Measurements from ENCODE around the gene EMSY. TPM values are rescaled to one million over a fixed set of nuclear protein-coding genes. Genes with fewer than 3 reads are reported as not detected.

Gene EMSY
- total and polyA plus RNA-seq, 3 experiments from 2014 or later: 24.5 to 28.8 (median 28.2) TPM

- Histone ChIP-seq H3K4me3 (ENCODE audit: low read length) (no peak overlapping the region), H3K36me3 (ENCODE audit: insufficient read depth, low read length) (no peaks in the 10 kb centered on the region), H3K27me3 (ENCODE audit: insufficient read depth, low read length, poor library complexity, severe bottlenecking) (no peaks in the 10 kb centered on the region), H3K4me1 (ENCODE audit: insufficient read depth, low read length) (no peaks in the 10 kb centered on the region), H3K9me3 (ENCODE audit: low read length) (no peaks in the 10 kb centered on the region), H3K27ac (ENCODE audit: low read depth, low read length) (no peak overlapping the region)
- ChIA-PET POLR2A (no interaction called here), CTCF (interaction anchor here (1.2 kb wide), 1 partner anchor 8 kb away, joined by 3 read pairs; no protein-coding TSS in a partner anchor)
- DNase-seq: peak in 1 of 5 donors; percentile 8
- Mint-ChIP-seq H3K9me3 (no peaks in the 10 kb centered on the region), H3K27ac (no peak overlapping the region), H3K4me3 (no peak overlapping the region), H3K4me1 (peaks cover 0 to 2% (median 1%) of the 10 kb centered on the region in 3 donors), H3K36me3 (no peaks in the 10 kb centered on the region), H3K27me3 (peaks cover 0 to 1% of the 10 kb centered on the region in 2 donors)
Measured at GRCh38 chr11:76600124-76600655, 155.4 kb downstream of the EMSY start.

- H3K27ac Mint-ChIP-seq: no peak overlapping the region
- ChIA-PET CTCF (no interaction called here), POLR2A (no interaction called here)
- H3K4me3 Mint-ChIP-seq: no peak overlapping the region
- Histone ChIP-seq H3K4me1 (ENCODE audit: insufficient read depth, low read length) (no peaks in the 10 kb centered on the region), H3K9me3 (ENCODE audit: low read length) (no peaks in the 10 kb centered on the region), H3K4me3 (ENCODE audit: low read length) (no peak overlapping the region), H3K36me3 (ENCODE audit: insufficient read depth, low read length) (no peaks in the 10 kb centered on the region), H3K27ac (ENCODE audit: low read depth, low read length) (no peak overlapping the region), H3K27me3 (ENCODE audit: insufficient read depth, low read length, poor library complexity, severe bottlenecking) (no peaks in the 10 kb centered on the region)
- H3K36me3 Mint-ChIP-seq: no peaks in the 10 kb centered on the region
- H3K9me3 Mint-ChIP-seq: no peaks in the 10 kb centered on the region
- DNase-seq: peak in 1 of 5 donors; percentile 39
- no peaks in the 10 kb centered on the region for H3K4me1 Mint-ChIP-seq
- H3K27me3 Mint-ChIP-seq: peaks cover 0 to 1% of the 10 kb centered on the region in 2 donors
Measured at GRCh38 chr11:76601272-76601671, 156.5 kb downstream of the EMSY start.

- Mint-ChIP-seq H3K4me3 (no peak overlapping the region), H3K27me3 (peaks cover 0 to 1% of the 10 kb centered on the region in 2 donors), H3K36me3 (no peaks in the 10 kb centered on the region), H3K4me1 (no peaks in the 10 kb centered on the region), H3K27ac (no peak overlapping the region), H3K9me3 (no peaks in the 10 kb centered on the region)
- no peaks in the 10 kb centered on the region for H3K36me3 ChIP-seq (ENCODE audit: insufficient read depth, low read length)
- DNase-seq: no peak
- POLR2A ChIA-PET: no interaction called here
- H3K9me3 ChIP-seq (ENCODE audit: low read length): no peaks in the 10 kb centered on the region
- H3K4me1 ChIP-seq (ENCODE audit: insufficient read depth, low read length): no peaks in the 10 kb centered on the region
- CTCF ChIA-PET: no interaction called here
- no peak overlapping the region for H3K27ac ChIP-seq (ENCODE audit: low read depth, low read length)
- no peak overlapping the region for H3K4me3 ChIP-seq (ENCODE audit: low read length)
- H3K27me3 ChIP-seq (ENCODE audit: insufficient read depth, low read length, poor library complexity, severe bottlenecking): no peaks in the 10 kb centered on the region
Measured at GRCh38 chr11:76601724-76602123, 156.9 kb downstream of the EMSY start.

GRCh38 chr11:76602431-76602861, 157.6 kb downstream of the EMSY start:
- Mint-ChIP-seq H3K4me1 (no peaks in the 10 kb centered on the region), H3K27me3 (peaks cover 0 to 1% of the 10 kb centered on the region in 2 donors), H3K4me3 (no peak overlapping the region), H3K9me3 (no peaks in the 10 kb centered on the region), H3K27ac (peak overlapping the region in 1 of 8 donors; percentile 54), H3K36me3 (no peaks in the 10 kb centered on the region)
- peak in 1 of 5 donors; percentile 12 for DNase-seq
- no peaks in the 10 kb centered on the region for H3K9me3 ChIP-seq (ENCODE audit: low read length)
- H3K27me3 ChIP-seq (ENCODE audit: insufficient read depth, low read length, poor library complexity, severe bottlenecking): no peaks in the 10 kb centered on the region
- POLR2A ChIA-PET: no interaction called here
- no peaks in the 10 kb centered on the region for H3K36me3 ChIP-seq (ENCODE audit: insufficient read depth, low read length)
- no peak overlapping the region for H3K4me3 ChIP-seq (ENCODE audit: low read length)
- CTCF ChIA-PET: no interaction called here
- no peaks in the 10 kb centered on the region for H3K4me1 ChIP-seq (ENCODE audit: insufficient read depth, low read length)
- H3K27ac ChIP-seq (ENCODE audit: low read depth, low read length): no peak overlapping the region

Other genes starting within 250 kb of the EMSY start
- gene WNT11, start 238.5 kb upstream of the EMSY start, total RNA-seq: under 1 TPM in 1 of 2 experiments, not detected in 1; 0.28 TPM
- 1.2 TPM for gene WNT11, start 238.5 kb upstream of the EMSY start, polyA plus RNA-seq
- gene THAP12, start 63.9 kb upstream of the EMSY start, total RNA-seq: 10 to 100 TPM; 73.4 to 74.2 TPM
- gene THAP12, start 63.9 kb upstream of the EMSY start, polyA plus RNA-seq: 77.8 TPM
- 1 to 10 TPM; 2.5 TPM for gene GVQW3, start 63.7 kb upstream of the EMSY start, total RNA-seq
- gene GVQW3, start 63.7 kb upstream of the EMSY start, polyA plus RNA-seq: 1.0 TPM
- 1 to 10 TPM; 1.5 to 2.8 TPM for gene LRRC32, start 225.7 kb downstream of the EMSY start, total RNA-seq
- gene LRRC32, start 225.7 kb downstream of the EMSY start, polyA plus RNA-seq: 0.06 TPM

Measured in CD8-positive, alpha-beta memory T cell (primary cell).